Ovary (tissue), 3 donors: ENCODE measurements around the gene ANK2.

Experiments
- CTCF ChIP-seq, 3 donors: fragments of 450-650 bp in 2 of 3; fragments of 200-600 bp in 1 of 3; IDR thresholded peaks; one replicate each; pipeline versions ENCODE4 v1.5.1 to v1.8.0; 2016 to 2022; ENCODE audit warnings: antibody characterized with exemption in 3 of 3, mild to moderate bottlenecking in 1 of 3
- EP300 ChIP-seq: sonication (generic); formaldehyde crosslinking; IDR thresholded peaks from one replicate; pipeline ENCODE4 v1.6.1; 2017; ENCODE audit warnings: antibody characterized with exemption
- donor health status: DM: no; HTN: no; CAD: no.

DNA sequence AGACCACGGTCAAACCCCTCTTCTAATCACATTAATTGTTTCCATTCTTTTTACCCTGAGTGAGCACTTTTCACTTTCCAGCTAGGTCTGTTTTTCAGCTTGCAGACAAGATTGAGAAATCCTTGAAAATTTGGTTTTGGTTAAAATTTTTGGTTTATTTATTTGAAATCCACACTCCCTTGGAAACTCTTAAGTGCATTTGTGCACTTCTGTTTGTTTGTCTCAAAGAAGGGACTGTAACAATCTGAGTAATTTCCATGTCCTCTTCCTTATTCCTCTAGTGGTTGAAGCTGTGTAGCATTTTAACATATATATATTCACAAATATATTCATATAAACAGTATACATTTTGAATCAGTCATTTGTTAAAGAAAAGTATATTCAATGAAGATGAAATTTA is 333.3 kb downstream of the ANK2 start:
- TF ChIP-seq CTCF (IDR thresholded peaks at IDR 0.05) (no peak), EP300 (no peak)
